Adipocyte (in vitro differentiated cells): ENCODE data around the gene RARB.

Experiments used
- DNase-seq: peaks from one replicate; pipeline ENCODE4 v3.0.0-alpha.2; 2015; ENCODE audit warnings: low read depth
- H3K27me3 ChIP-seq: replicated peaks from 2 replicates; pipeline ENCODE4 v1.7.0; 2013; ENCODE audit warnings: mild to moderate bottlenecking, low read length, moderate library complexity; ENCODE audit not compliant: control insufficient read depth, insufficient read depth
- H3K36me3 ChIP-seq: 2 replicates; pipeline ENCODE4 v1.7.0; 2013; ENCODE audit warnings: low read length, mild to moderate bottlenecking, moderate library complexity; ENCODE audit not compliant: control insufficient read depth, insufficient read depth, severe bottlenecking
- H3K4me1 ChIP-seq: 2 replicates; pipeline ENCODE4 v1.7.0; 2013; ENCODE audit warnings: mild to moderate bottlenecking, low read length, moderate library complexity; ENCODE audit not compliant: control insufficient read depth, insufficient read depth
- H3K4me3 ChIP-seq: 2 replicates; pipeline ENCODE4 v1.7.0; 2013; ENCODE audit warnings: mild to moderate bottlenecking, low read length, moderate library complexity
- H3K9ac ChIP-seq: 2 replicates; pipeline ENCODE4 v1.7.0; 2013; ENCODE audit warnings: mild to moderate bottlenecking, low read length, moderate library complexity
- H3K9me3 ChIP-seq: 2 replicates; pipeline ENCODE4 v1.7.0; 2013; ENCODE audit warnings: mild to moderate bottlenecking, low read length, moderate library complexity; ENCODE audit not compliant: control insufficient read depth

Gene RARB

GRCh38 chr3:25557694-25558093 is 129.6 kb downstream of the RARB start:
- no peak overlapping the region for H3K9ac ChIP-seq
- no peak overlapping the region for H3K4me3 ChIP-seq
- H3K9me3 ChIP-seq: no peaks in the 10 kb centered on the region
- peaks cover 13% of the 10 kb centered on the region for H3K27me3 ChIP-seq
- peaks cover 35% of the 10 kb centered on the region for H3K4me1 ChIP-seq
- no peak for DNase-seq
- no peaks in the 10 kb centered on the region for H3K36me3 ChIP-seq

DNA sequence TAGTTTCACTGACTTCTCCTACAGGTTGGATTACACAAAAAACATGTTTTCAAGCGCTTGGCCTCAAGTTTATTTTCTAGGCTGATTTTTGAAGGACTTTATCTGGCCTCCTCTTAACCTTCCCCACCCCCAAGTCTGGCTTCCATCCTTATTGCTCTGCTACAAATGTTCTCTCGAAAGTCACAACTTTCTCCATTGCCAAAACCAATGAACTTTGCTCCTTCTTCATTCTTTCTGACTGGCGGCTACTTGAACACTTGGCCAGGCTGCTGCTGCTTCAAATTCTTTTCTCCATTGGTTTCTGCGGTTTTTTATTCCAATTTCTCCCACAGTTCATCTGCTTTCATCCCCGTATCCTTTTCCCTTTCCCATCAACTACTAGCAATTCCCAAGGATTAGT is 130.1 kb downstream of the RARB start:
- H3K27me3 ChIP-seq: peaks cover 17% of the 10 kb centered on the region
- peaks cover 35% of the 10 kb centered on the region for H3K4me1 ChIP-seq
- no peak for DNase-seq
- H3K9ac ChIP-seq: no peak overlapping the region
- no peaks in the 10 kb centered on the region for H3K36me3 ChIP-seq
- no peak overlapping the region for H3K4me3 ChIP-seq
- H3K9me3 ChIP-seq: no peaks in the 10 kb centered on the region

- no peaks in the 10 kb centered on the region for H3K36me3 ChIP-seq
- peaks cover 35% of the 10 kb centered on the region for H3K4me1 ChIP-seq
- peaks cover 21% of the 10 kb centered on the region for H3K27me3 ChIP-seq
- no peak for DNase-seq
- H3K4me3 ChIP-seq: no peak overlapping the region
- no peaks in the 10 kb centered on the region for H3K9me3 ChIP-seq
- H3K9ac ChIP-seq: no peak overlapping the region
These were observed 130.7 kb downstream of the RARB start for GRCh38 chr3:25558796-25559195.

- Histone ChIP-seq H3K36me3 (no peaks in the 10 kb centered on the region), H3K4me1 (peaks cover 4% of the 10 kb centered on the region), H3K9me3 (no peaks in the 10 kb centered on the region), H3K27me3 (peaks cover 17% of the 10 kb centered on the region), H3K9ac (no peak overlapping the region), H3K4me3 (no peak overlapping the region)
- DNase-seq: no peak
These were observed 135.5 kb downstream of the RARB start for GRCh38 chr3:25563601-25564000.

DNA sequence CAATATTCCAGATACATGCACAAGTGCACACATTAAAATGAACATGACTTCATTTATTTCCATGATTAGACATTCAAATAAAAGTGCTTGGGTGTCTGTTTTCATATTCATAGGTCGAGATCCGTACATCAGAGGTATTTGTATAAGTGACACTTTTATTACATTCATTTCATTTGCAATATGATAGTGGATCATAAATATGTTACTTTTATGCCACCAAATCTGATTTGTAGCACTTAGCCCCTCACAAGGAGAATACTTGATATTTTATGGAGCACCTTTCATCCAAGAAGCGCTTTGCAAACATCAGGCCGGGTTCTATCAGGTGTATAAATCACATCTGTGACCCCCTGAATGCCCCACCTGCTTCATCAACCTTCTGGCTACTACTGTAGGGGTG is 136.0 kb downstream of the RARB start:
- no peaks in the 10 kb centered on the region for H3K9me3 ChIP-seq
- H3K4me1 ChIP-seq: no peaks in the 10 kb centered on the region
- no peak overlapping the region for H3K9ac ChIP-seq
- no peaks in the 10 kb centered on the region for H3K36me3 ChIP-seq
- no peak for DNase-seq
- H3K4me3 ChIP-seq: no peak overlapping the region
- H3K27me3 ChIP-seq: peaks cover 17% of the 10 kb centered on the region

DNA sequence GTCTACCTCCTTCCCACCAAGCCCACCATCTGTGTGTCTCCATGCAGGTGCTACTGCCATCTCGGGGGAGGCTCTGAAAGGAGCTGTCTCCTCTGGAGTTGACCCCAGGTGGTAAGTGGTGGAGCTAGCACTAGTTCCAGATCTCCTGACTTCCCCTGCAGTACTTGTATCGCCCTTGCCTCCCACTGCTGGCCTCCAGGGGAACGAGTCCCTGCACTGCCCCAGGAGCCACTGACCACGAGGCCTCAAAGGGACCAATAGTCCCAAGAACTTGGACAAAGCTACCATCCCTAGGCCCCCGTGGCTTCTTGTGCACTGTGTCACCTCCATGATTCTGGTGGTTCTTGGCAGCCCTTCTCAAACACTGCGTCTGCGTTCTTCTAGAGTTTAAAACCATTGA is 137.7 kb downstream of the RARB start:
- no peaks in the 10 kb centered on the region for H3K36me3 ChIP-seq
- no peaks in the 10 kb centered on the region for H3K9me3 ChIP-seq
- H3K9ac ChIP-seq: no peak overlapping the region
- no peak overlapping the region for H3K4me3 ChIP-seq
- H3K27me3 ChIP-seq: peaks cover 13% of the 10 kb centered on the region
- H3K4me1 ChIP-seq: no peaks in the 10 kb centered on the region
- no peak for DNase-seq

DNA sequence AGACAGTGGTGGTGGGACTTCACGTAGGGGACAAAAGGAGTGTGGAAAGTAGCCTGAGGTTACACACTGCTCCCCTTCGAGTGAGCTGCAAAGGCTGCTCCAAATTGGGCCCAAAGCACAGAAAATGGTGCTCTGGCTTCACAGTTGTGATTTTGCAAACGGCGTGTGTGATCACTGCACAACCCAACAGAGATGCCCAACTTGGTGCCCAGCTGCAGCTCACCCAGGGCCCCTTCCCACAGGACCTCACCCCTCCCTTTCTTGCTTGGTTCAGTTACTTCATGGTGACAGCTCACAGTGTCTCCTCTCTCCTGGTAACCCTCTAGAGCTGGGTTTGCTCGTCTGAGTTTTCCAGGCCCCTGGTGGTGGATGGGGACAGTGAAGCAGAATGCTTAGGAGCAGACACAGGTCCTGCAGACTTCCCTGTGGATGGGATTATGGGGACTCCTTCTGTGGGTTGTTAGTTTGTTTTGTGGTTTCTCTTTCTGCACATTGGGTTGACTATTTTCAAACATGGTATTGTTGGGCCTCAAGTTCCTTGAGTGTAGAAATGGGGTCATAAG is 138.4 kb downstream of the RARB start:
- H3K9me3 ChIP-seq: no peaks in the 10 kb centered on the region
- no peak overlapping the region for H3K4me3 ChIP-seq
- H3K9ac ChIP-seq: no peak overlapping the region
- H3K4me1 ChIP-seq: no peaks in the 10 kb centered on the region
- H3K36me3 ChIP-seq: no peaks in the 10 kb centered on the region
- DNase-seq: no peak
- peaks cover 13% of the 10 kb centered on the region for H3K27me3 ChIP-seq

GRCh38 chr3:25567388-25567787 is 139.3 kb downstream of the RARB start:
- no peaks in the 10 kb centered on the region for H3K4me1 ChIP-seq
- no peaks in the 10 kb centered on the region for H3K9me3 ChIP-seq
- no peaks in the 10 kb centered on the region for H3K36me3 ChIP-seq
- peaks cover 10% of the 10 kb centered on the region for H3K27me3 ChIP-seq
- H3K9ac ChIP-seq: no peak overlapping the region
- no peak for DNase-seq
- no peak overlapping the region for H3K4me3 ChIP-seq

DNA sequence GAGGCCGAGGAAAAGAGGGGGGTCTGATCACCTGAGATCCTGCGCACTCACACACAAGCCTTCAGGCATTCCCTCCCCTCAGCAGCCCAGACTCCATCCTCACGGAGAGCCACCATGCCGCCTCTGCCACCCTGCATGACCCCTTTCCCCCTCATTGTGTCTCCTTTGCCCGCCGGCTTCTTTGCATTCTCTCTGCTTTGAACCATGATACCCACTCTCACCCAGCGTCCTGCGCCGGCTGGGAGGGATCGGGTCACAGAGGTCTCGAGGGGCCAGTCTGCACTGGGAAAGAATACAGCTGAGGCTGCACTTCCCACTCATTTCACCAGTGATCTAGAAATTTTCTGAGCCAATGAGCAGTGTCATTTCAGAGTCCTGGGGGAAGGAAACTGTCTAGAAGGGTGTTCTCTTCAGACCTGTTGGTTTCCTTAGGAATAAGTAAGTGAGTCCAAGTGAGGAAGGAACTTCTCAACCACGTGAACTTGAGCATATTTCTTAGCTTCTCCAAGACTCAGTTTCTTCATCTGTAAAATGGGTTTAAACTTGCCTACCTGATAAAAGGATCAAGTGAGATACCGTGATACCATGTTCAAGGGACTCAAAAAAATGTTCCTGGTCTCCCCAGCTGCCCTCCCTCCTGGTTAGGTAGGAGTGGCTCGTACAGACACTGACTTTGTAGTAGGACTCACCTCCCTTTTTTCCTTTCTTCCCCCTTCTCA is 139.9 kb downstream of the RARB start:
- Histone ChIP-seq H3K9ac (no peak overlapping the region), H3K27me3 (peaks cover 5% of the 10 kb centered on the region), H3K36me3 (no peaks in the 10 kb centered on the region), H3K4me3 (no peak overlapping the region), H3K9me3 (no peaks in the 10 kb centered on the region), H3K4me1 (no peaks in the 10 kb centered on the region)
- no peak for DNase-seq

- no peaks in the 10 kb centered on the region for H3K4me1 ChIP-seq
- H3K9me3 ChIP-seq: no peaks in the 10 kb centered on the region
- no peak overlapping the region for H3K9ac ChIP-seq
- H3K27me3 ChIP-seq: no peaks in the 10 kb centered on the region
- no peaks in the 10 kb centered on the region for H3K36me3 ChIP-seq
- H3K4me3 ChIP-seq: no peak overlapping the region
- DNase-seq: no peak
These were observed 140.5 kb downstream of the RARB start for GRCh38 chr3:25568525-25569078.

DNA sequence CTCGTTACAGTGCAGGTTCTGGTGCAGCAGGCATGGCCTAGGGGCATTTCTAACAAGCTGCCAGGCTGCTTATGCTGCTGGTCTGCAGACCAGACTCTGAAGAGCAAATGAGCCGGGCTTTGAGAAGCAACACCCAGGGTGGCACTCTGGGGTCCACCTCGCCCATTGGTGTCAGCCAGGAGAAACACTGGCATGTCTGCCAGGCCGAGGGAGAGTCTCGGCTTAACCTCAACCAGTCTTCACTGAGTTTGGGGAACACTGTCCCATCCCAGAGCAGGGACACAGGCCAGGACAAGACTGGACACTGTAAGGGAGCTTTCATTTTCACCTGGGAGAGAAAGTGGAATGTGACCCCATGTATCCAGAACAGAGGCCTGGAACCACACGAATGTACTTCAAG is 143.2 kb downstream of the RARB start:
- H3K9me3 ChIP-seq: no peaks in the 10 kb centered on the region
- no peaks in the 10 kb centered on the region for H3K4me1 ChIP-seq
- no peaks in the 10 kb centered on the region for H3K36me3 ChIP-seq
- no peak overlapping the region for H3K4me3 ChIP-seq
- H3K27me3 ChIP-seq: no peaks in the 10 kb centered on the region
- H3K9ac ChIP-seq: no peak overlapping the region
- no peak for DNase-seq
